HG03571 (cell line): ENCODE results near the gene CDK7.
"Not testable (repeated sequence)": the region's sequence is repeated elsewhere in the genome, so short reads cannot be mapped to it uniquely, and the experiment has no call there.

Source experiments
- ATAC-seq: cut with Tn5 transposase; IDR thresholded peaks from one replicate; pipeline ENCODE4 v1.9.1; 2021; ENCODE audit not compliant: unreplicated experiment

CDK7 gene

GRCh38 chr5:69236733-69237132 lies 2.0 kb downstream of the CDK7 start:
- ATAC-seq = not testable (repeated sequence)

- no peak for ATAC-seq
Observed at GRCh38 chr5:69237877-69238276, 3.2 kb downstream of the CDK7 start.

GRCh38 chr5:69238760-69239251 lies 4.1 kb downstream of the CDK7 start:
- ATAC-seq = no peak

- no peak for ATAC-seq
Observed at GRCh38 chr5:69242215-69242927, 7.7 kb downstream of the CDK7 start.

- ATAC-seq = no peak
Observed at GRCh38 chr5:69245031-69245430, 10.3 kb downstream of the CDK7 start.

GRCh38 chr5:69248019-69248418 lies 13.3 kb downstream of the CDK7 start:
- ATAC-seq = no peak

GRCh38 chr5:69250593-69250992 lies 15.9 kb downstream of the CDK7 start:
- ATAC-seq = no peak

GRCh38 chr5:69252437-69252836 lies 17.8 kb downstream of the CDK7 start:
- ATAC-seq = no peak

GRCh38 chr5:69255940-69256339 lies 21.3 kb downstream of the CDK7 start:
- not testable (repeated sequence) for ATAC-seq

GRCh38 chr5:69257577-69257976 lies 22.9 kb downstream of the CDK7 start:
- ATAC-seq = no peak

- ATAC-seq = no peak
Observed at GRCh38 chr5:69261034-69261433, 26.3 kb downstream of the CDK7 start.

- no peak for ATAC-seq
Observed at GRCh38 chr5:69265931-69266330, 31.2 kb downstream of the CDK7 start.

GRCh38 chr5:69268899-69269298 lies 34.2 kb downstream of the CDK7 start:
- no peak for ATAC-seq

- no peak for ATAC-seq
Observed at GRCh38 chr5:69270840-69271239, 36.2 kb downstream of the CDK7 start.

- ATAC-seq = no peak
Observed at GRCh38 chr5:69271376-69271775, 36.7 kb downstream of the CDK7 start.

GRCh38 chr5:69275563-69275962 lies 40.9 kb downstream of the CDK7 start:
- ATAC-seq = no peak

- ATAC-seq = no peak
Observed at GRCh38 chr5:69276422-69277174, 41.9 kb downstream of the CDK7 start.

GRCh38 chr5:69279517-69279916 lies 44.8 kb downstream of the CDK7 start:
- ATAC-seq = no peak

GRCh38 chr5:69281114-69281513 lies 46.4 kb downstream of the CDK7 start:
- no peak for ATAC-seq

- ATAC-seq = no peak
Observed at GRCh38 chr5:69284203-69284602, 49.5 kb downstream of the CDK7 start.

GRCh38 chr5:69285448-69286116 lies 50.9 kb downstream of the CDK7 start:
- ATAC-seq = no peak

GRCh38 chr5:69288069-69288468 lies 53.4 kb downstream of the CDK7 start:
- ATAC-seq = no peak
